Measurements from ENCODE around the gene SORCS2.

Gene SORCS2

GRCh38 chr4:7744142-7744804 is 551.9 kb downstream of the SORCS2 start:
- no peak for ATAC-seq
- H3K36me3 Mint-ChIP-seq, result no peaks in the 10 kb centered on the region
- H3K27me3 Mint-ChIP-seq, result peaks cover 20% of the 10 kb centered on the region
- H3K27ac Mint-ChIP-seq, result no peak overlapping the region
- no peak overlapping the region for H3K4me3 Mint-ChIP-seq
- H3K4me1 Mint-ChIP-seq, result no peaks in the 10 kb centered on the region
- no peaks in the 10 kb centered on the region for H3K9me3 Mint-ChIP-seq

DNA sequence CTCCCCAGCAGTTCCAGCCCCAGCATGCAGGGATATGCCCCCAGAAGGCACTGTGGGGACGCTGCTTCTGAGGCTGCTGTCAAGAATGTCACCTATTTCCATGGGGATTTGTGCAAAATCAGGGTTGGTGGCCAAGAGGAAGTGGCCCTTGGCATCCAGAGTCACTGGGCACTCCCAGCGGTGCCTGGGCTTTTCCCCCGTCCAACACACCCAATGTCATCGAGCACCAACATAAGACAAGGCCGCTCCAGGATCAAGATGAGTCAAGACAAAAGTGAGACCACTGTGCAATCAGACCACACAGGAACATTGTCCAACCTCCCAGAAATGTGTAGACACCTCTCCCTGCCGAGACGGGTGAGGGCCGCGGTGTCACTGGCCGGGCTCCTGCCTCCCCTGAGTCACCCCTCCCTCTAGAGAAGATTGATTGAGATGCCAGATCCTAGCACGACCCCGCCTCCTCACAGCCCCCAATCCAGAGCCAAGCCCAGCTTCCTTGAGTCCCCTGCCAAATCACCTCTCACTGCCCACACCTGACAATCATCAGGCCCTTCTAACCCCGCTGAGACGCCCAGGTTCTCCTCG is 553.1 kb downstream of the SORCS2 start:
- no peak for ATAC-seq
- Mint-ChIP-seq H3K4me1 (no peaks in the 10 kb centered on the region), H3K27ac (no peak overlapping the region), H3K36me3 (no peaks in the 10 kb centered on the region), H3K27me3 (peaks cover 20% of the 10 kb centered on the region), H3K4me3 (no peak overlapping the region), H3K9me3 (no peaks in the 10 kb centered on the region)

DNA sequence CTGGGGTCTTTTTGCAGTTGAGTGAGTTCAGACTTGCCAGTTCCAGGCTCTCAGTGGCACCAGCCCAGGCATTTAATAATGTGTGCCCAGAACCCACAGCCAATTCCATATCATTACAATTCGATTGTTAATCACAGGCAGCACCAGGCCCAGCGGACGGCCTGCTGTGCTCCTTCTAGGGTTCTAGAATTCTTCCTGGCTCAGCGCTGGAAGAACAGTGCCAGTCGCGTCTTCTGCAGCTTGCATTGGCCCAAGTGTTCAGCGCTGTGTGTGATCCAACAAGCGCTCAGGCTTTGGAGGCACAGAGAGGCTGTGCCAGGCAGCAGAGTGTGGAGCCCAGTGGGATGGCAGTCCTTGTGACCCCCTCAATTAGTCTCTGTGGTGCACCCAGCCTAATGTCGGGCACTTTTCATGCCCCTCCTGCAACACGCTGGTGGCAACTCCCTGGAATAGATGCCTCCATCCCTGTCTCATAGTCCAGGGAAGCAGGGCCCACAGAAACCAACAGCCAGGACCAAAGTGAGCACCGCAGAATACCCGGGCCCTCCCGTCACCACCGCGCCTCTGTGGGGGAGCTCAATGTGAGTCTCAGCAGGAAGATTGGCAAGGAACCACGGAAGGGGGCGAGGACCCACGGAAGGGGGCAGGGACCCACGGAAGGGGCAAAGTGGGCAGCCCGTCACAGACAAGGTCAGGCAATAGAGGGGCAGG is 554.2 kb downstream of the SORCS2 start:
- Mint-ChIP-seq H3K36me3 (no peaks in the 10 kb centered on the region), H3K9me3 (no peaks in the 10 kb centered on the region), H3K27ac (no peak overlapping the region), H3K27me3 (peaks cover 20% of the 10 kb centered on the region), H3K4me1 (no peaks in the 10 kb centered on the region), H3K4me3 (no peak overlapping the region)
- ATAC-seq, result no peak

GRCh38 chr4:7747062-7747385 is 554.7 kb downstream of the SORCS2 start:
- no peak for ATAC-seq
- no peak overlapping the region for H3K4me3 Mint-ChIP-seq
- H3K9me3 Mint-ChIP-seq, result no peaks in the 10 kb centered on the region
- no peaks in the 10 kb centered on the region for H3K36me3 Mint-ChIP-seq
- H3K27me3 Mint-ChIP-seq, result peaks cover 20% of the 10 kb centered on the region
- no peak overlapping the region for H3K27ac Mint-ChIP-seq
- no peaks in the 10 kb centered on the region for H3K4me1 Mint-ChIP-seq

DNA sequence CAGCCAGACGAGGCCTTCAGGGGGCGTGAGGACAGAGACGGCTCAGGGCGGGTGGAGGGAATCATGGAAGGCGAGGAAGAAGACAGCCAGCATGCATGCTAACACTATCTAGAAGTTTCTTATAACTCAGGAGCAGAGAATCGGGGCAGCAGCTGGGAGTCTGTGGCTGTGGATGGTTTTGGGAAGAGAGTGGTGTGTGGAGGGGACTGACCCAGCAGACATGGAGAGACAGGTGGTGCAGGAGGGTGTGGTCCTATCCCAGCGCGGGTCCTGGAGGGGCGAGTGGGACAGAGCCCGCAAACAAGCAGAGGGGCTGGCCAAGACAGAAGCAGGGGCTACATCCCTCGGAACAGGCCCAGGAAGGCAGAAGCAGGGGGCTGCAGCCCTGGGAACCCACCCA is 555.2 kb downstream of the SORCS2 start:
- no peaks in the 10 kb centered on the region for H3K36me3 Mint-ChIP-seq
- H3K4me1 Mint-ChIP-seq, result no peaks in the 10 kb centered on the region
- H3K27me3 Mint-ChIP-seq, result peaks cover 20% of the 10 kb centered on the region
- H3K9me3 Mint-ChIP-seq, result no peaks in the 10 kb centered on the region
- ATAC-seq, result no peak
- no peak overlapping the region for H3K4me3 Mint-ChIP-seq
- no peak overlapping the region for H3K27ac Mint-ChIP-seq

GRCh38 chr4:7750523-7750922 is 558.2 kb downstream of the SORCS2 start:
- Mint-ChIP-seq H3K27ac (no peak overlapping the region), H3K36me3 (no peaks in the 10 kb centered on the region), H3K4me1 (no peaks in the 10 kb centered on the region), H3K4me3 (no peak overlapping the region), H3K27me3 (peaks cover 27% of the 10 kb centered on the region), H3K9me3 (no peaks in the 10 kb centered on the region)
- no peak for ATAC-seq

GRCh38 chr4:7750972-7751371 is 558.6 kb downstream of the SORCS2 start:
- no peaks in the 10 kb centered on the region for H3K9me3 Mint-ChIP-seq
- no peaks in the 10 kb centered on the region for H3K4me1 Mint-ChIP-seq
- H3K36me3 Mint-ChIP-seq, result no peaks in the 10 kb centered on the region
- no peak overlapping the region for H3K4me3 Mint-ChIP-seq
- no peak for ATAC-seq
- peaks cover 23% of the 10 kb centered on the region for H3K27me3 Mint-ChIP-seq
- no peak overlapping the region for H3K27ac Mint-ChIP-seq

DNA sequence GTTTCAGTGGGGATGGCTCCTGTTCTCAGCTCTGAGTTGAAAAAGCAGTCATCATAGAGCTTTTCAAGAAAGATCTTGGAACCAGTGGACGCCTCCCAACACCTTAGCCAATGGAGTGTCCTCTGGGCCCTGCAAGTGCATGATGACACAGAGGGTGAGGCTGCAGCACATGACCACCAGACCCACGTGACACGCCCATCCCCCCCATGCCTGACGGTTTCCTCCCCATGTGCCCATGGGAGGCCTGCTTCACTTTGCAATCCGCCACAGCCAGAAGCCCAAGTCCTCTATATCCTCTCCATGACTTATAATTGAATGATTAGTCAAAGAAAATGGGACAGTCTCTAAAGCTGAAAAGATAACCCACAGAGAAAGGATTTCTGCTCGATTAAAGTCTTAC is 560.3 kb downstream of the SORCS2 start:
- Mint-ChIP-seq H3K27me3 (peaks cover 14% of the 10 kb centered on the region), H3K4me3 (no peak overlapping the region), H3K9me3 (no peaks in the 10 kb centered on the region), H3K36me3 (no peaks in the 10 kb centered on the region), H3K27ac (no peak overlapping the region), H3K4me1 (no peaks in the 10 kb centered on the region)
- ATAC-seq, result no peak

- Mint-ChIP-seq H3K27me3 (peaks cover 14% of the 10 kb centered on the region), H3K4me1 (no peaks in the 10 kb centered on the region), H3K27ac (no peak overlapping the region), H3K36me3 (no peaks in the 10 kb centered on the region), H3K9me3 (no peaks in the 10 kb centered on the region), H3K4me3 (no peak overlapping the region)
- ATAC-seq, result no peak
Observed at GRCh38 chr4:7753271-7753670, 560.9 kb downstream of the SORCS2 start.

GRCh38 chr4:7753931-7754465 is 561.7 kb downstream of the SORCS2 start:
- Mint-ChIP-seq H3K27me3 (peaks cover 14% of the 10 kb centered on the region), H3K9me3 (no peaks in the 10 kb centered on the region), H3K4me1 (peaks cover under 1% of the 10 kb centered on the region), H3K27ac (no peak overlapping the region), H3K36me3 (no peaks in the 10 kb centered on the region), H3K4me3 (no peak overlapping the region)
- no peak for ATAC-seq

DNA sequence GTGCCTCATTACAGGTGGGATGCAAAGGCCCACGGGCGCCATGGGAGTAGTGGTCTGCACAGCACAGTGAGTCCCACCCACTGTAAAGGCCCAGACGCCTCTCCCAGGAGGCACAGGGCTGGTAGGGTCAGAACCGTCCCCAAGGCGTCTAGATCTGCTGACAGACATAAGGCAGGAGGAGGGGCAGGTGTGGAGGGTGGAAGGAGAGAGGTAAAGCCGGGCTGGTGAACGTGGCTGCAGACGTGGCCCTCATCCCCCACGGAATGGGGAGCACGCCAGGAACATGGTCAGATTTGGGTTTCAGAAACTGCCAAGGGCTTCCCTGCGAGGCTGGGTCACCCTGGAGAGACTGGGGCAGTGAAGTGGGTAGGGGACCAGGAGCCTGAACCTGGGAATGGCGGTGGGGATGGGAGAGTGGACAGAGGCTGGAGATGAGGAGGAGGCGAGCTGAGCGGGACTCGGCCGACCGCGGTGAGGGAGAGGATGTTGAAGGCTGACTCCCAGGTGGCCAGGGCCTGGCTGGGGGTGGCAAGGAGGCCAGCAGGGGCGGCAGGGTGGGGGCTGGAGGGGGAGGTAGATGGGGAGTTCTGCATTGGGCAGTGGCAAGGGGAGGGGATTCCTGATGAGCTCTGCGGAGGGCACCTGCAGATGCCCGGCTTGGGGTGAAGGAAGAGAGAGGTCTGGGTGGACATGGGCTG is 562.4 kb downstream of the SORCS2 start:
- peaks cover 14% of the 10 kb centered on the region for H3K27me3 Mint-ChIP-seq
- no peak overlapping the region for H3K4me3 Mint-ChIP-seq
- peaks cover 6% of the 10 kb centered on the region for H3K4me1 Mint-ChIP-seq
- no peak overlapping the region for H3K27ac Mint-ChIP-seq
- no peaks in the 10 kb centered on the region for H3K9me3 Mint-ChIP-seq
- no peak for ATAC-seq
- H3K36me3 Mint-ChIP-seq, result no peaks in the 10 kb centered on the region

- no peaks in the 10 kb centered on the region for H3K36me3 Mint-ChIP-seq
- H3K27ac Mint-ChIP-seq, result no peak overlapping the region
- no peaks in the 10 kb centered on the region for H3K9me3 Mint-ChIP-seq
- H3K4me1 Mint-ChIP-seq, result peaks cover 6% of the 10 kb centered on the region
- ATAC-seq, result no peak
- no peak overlapping the region for H3K4me3 Mint-ChIP-seq
- peaks cover 14% of the 10 kb centered on the region for H3K27me3 Mint-ChIP-seq
Observed at GRCh38 chr4:7755561-7755960, 563.2 kb downstream of the SORCS2 start.

GRCh38 chr4:7756071-7756470 is 563.7 kb downstream of the SORCS2 start:
- no peaks in the 10 kb centered on the region for H3K36me3 Mint-ChIP-seq
- ATAC-seq, result no peak
- no peak overlapping the region for H3K27ac Mint-ChIP-seq
- H3K27me3 Mint-ChIP-seq, result peaks cover 14% of the 10 kb centered on the region
- no peaks in the 10 kb centered on the region for H3K9me3 Mint-ChIP-seq
- H3K4me1 Mint-ChIP-seq, result peaks cover 6% of the 10 kb centered on the region
- no peak overlapping the region for H3K4me3 Mint-ChIP-seq

DNA sequence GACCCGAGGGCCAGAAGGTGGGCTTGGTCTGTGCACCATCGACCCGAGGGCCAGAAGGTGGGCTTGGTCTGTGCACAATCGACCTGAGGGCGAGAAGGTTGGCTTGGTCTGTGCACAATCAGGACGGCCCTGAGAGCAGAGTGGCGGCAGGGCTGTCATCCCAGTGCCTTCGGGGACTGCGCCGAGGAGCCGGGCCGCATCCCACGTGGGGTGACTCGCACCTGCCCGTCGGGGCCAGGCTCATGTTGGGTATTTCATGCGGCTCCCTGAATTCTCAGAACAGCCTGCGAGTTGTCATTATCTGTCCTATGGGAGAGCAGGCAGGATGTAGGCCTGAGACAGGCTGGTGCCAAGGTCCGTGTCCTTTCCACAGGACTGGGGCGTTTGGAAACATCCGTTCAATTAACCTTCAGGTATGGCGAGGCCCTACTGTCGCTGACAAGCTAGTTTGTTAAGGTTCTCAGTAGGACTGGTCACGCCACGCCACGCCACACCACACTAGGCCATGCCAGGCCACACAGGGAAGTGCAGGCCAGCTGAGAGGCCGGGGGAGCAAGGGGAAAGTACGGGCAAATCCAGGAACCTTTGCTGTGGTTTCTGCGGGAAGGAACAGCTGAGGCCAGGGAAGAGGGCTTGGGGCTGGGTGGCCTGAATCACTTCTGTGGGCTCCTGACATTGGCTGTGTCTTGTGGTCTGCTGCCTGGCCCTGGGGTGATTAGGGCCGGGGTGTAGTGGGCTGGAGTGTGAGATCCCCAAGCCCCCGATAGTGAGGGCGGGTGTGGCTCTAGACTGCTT is 564.4 kb downstream of the SORCS2 start:
- H3K4me1 Mint-ChIP-seq, result peaks cover 6% of the 10 kb centered on the region
- H3K27me3 Mint-ChIP-seq, result peaks cover 14% of the 10 kb centered on the region
- no peak for ATAC-seq
- no peak overlapping the region for H3K4me3 Mint-ChIP-seq
- no peaks in the 10 kb centered on the region for H3K36me3 Mint-ChIP-seq
- no peaks in the 10 kb centered on the region for H3K9me3 Mint-ChIP-seq
- no peak overlapping the region for H3K27ac Mint-ChIP-seq
